Embryonic facial prominence (tissue), 1 donor: ENCODE data around the gene ZNF483.
"Not testable (repeated sequence)": the region's sequence is repeated elsewhere in the genome, so short reads cannot be mapped to it uniquely, and the experiment has no call there.

Source experiments
- DNase-seq: peaks from one replicate; pipeline ENCODE4 v3.0.0-alpha.2; 2016; ENCODE audit errors: extremely low spot score

The ZNF483 gene

GRCh38 chr9:111610149-111610548, 85.2 kb downstream of the ZNF483 start:
- no peak for DNase-seq

GRCh38 chr9:111610845-111611244, 85.9 kb downstream of the ZNF483 start:
- no peak for DNase-seq

GRCh38 chr9:111613436-111614040, 88.6 kb downstream of the ZNF483 start:
- no peak for DNase-seq

GRCh38 chr9:111615928-111616327, 90.9 kb downstream of the ZNF483 start:
- DNase-seq = no peak

- not testable (repeated sequence) for DNase-seq
These were observed 92.4 kb downstream of the ZNF483 start for GRCh38 chr9:111617349-111617748.

- no peak for DNase-seq
These were observed 97.0 kb downstream of the ZNF483 start for GRCh38 chr9:111621895-111622480.

- no peak for DNase-seq
These were observed 97.6 kb downstream of the ZNF483 start for GRCh38 chr9:111622626-111623025.
